T1000 (cell line): ENCODE measurements around the gene DIS3L2.
A peak's percentile ranks its signal among the peaks of the same experiment; 100 is the strongest.
"Not testable (repeated sequence)": the region's sequence is repeated elsewhere in the genome, so short reads cannot be mapped to it uniquely, and the experiment has no call there.

Source experiments
- DNase-seq: peaks from one replicate; lab custom pipeline; 2025; ENCODE audit warnings: mixed read lengths; lab: John Stamatoyannopoulos, UW

Gene DIS3L2

DNA sequence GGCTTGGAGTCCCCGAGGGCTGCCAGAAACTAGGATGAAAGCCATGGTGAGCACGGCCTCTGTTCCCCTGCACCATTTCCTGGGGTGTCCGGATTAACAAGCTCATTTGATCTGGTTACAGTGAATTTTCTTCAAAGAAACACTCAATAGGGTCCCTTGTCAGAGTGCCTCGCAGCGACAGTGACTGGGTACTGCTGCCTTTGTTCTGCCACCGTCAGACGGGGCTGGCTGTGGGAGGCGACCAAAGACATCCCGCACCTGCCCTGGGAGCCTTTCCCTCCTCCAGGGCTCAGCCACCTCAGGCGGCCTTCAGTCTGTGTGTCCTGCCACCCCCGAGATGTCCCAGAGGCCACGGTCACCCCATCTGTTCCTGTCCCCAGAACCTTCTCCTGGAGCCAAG is 408.5 kb downstream of the DIS3L2 start:
- DNase-seq: not testable (repeated sequence)

DNA sequence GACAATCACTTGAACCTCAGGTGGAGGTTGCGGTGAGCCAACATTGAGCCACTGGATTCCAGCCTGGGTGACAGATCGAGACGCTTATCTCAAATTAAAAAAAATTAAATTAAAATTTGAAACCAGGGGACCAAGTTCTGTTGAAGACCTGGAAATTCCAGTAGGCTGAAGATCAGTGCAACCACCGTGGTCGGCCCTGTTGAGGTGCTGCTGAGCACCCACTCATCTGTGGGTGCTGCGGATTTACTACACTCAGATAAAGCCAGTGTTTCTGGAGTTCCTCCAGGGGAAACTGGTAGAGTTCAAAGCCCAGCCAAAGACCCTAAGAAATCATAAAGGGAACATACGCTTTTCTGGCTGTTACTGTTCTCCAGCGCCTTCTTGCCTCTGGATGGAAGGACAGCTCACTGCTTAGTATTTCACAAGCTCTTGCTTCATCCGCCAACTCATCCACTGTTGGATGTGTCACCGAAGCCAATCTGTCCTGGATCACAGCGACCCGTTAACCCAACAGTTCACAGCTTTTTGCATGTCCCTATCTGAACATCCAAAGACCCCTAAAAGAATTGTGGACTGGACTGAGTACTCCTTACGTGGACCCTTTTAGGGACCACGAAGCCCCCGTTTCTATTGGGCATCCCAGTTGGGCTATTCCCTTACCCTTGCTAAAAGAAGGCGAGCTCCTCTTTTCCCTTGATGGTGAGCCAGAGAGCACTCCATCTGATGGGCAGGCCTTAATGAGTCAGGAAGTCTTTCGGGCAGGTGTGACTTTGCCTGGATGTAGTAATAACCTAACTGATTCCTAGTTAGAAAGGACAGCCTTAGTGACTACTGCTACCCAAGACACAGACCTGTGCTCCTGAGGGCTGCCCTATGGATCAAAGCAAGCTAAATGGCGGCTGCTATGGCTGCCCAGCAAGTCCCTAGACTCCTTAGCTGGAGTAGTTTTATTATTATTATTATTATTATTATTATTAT is 411.0 kb downstream of the DIS3L2 start:
- DNase-seq: no peak

DNA sequence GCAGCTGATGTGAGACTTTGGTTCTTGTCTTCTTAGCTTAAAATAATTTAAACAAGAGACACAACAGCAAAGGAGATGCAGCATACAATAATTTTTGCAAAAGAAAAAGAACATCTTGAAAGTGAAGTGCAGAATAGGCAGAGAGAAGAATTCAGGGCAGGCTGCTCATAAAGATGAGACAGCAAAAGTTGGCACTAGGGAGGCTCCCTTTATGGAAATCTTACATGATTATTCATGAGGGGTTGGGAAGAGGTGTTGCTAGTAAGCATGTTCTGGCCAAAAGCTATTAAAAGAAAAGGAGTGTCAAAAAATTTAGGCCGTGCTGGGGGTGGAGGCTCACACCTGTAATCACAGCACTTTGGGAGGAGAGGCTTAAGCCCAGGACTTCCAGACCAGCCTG is 412.8 kb downstream of the DIS3L2 start:
- no peak for DNase-seq

DNA sequence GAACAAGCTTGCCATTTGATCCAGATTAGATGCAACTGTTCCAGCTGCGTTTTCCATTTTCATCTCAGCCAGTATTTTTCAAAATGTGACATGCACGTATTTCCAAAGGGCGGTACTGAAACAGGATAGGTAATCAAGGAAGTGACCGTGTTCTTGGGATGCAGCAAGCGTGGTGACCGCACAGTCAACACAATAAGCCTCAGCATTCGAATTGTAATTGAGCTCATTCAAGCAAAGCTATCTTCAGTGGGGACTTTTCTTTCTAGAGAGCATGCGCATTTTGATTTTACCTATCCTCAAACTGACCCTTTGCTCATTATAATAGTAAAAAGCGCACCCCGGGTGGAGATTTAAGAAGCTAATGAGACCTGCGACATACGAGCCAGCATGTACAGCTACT is 413.7 kb downstream of the DIS3L2 start:
- no peak for DNase-seq

DNA sequence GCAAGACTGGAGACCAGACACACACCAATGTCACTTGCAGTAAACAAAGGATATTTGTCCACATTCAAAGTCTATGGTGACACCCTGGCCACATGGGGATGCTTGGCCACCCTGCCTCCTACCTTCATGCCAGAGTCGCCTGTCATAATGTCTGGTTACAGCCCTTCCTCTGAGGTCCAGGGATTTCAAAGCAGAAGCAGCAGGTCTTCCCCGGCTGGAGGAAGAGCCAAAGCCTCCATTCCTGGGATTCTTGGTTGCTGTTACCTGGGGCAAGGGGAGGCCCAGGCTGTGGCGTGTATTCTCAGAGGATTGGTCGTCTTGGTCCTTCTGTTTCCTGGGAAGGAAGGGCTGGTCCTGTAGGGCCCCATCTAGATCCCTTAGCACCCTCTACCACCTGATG is 414.7 kb downstream of the DIS3L2 start:
- no peak for DNase-seq

DNA sequence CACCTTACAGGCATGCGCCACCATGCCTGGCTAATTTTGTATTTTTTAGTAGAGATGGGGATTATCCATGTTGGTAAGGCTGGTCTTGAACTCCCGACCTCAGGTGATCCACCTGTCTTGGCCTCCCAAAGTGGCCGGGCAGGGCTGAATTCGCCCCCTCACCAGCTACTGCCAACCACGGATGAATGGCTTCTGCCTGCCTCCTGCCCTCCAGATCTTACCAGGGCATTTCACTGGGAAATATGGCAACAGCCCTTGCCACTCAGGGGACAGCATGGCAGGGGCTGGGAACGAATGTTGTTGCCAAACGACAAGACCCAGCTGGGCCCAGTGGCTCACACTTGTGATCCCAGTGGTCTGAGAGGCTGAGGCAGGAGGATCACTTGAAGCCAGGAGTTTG is 415.2 kb downstream of the DIS3L2 start:
- DNase-seq: no peak

DNA sequence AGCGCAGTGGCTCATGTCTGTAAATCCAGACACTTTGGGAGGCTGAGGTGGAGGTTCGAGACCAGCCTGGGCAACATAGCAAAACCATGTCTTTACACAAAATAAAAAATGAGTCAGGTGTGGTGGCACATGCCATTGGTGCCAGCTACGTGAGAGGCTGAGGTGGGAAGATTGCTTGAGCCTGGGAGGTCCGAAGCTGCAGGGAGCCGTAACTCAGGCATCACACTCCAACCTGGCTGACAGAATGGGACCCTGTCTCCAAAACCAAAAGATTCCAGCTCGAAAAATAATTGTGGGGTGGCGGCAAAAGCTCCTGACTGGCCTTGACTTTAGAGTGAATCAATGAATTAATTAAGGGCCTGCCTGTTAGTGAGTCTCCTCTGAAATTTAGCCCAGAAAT is 415.8 kb downstream of the DIS3L2 start:
- no peak for DNase-seq

DNA sequence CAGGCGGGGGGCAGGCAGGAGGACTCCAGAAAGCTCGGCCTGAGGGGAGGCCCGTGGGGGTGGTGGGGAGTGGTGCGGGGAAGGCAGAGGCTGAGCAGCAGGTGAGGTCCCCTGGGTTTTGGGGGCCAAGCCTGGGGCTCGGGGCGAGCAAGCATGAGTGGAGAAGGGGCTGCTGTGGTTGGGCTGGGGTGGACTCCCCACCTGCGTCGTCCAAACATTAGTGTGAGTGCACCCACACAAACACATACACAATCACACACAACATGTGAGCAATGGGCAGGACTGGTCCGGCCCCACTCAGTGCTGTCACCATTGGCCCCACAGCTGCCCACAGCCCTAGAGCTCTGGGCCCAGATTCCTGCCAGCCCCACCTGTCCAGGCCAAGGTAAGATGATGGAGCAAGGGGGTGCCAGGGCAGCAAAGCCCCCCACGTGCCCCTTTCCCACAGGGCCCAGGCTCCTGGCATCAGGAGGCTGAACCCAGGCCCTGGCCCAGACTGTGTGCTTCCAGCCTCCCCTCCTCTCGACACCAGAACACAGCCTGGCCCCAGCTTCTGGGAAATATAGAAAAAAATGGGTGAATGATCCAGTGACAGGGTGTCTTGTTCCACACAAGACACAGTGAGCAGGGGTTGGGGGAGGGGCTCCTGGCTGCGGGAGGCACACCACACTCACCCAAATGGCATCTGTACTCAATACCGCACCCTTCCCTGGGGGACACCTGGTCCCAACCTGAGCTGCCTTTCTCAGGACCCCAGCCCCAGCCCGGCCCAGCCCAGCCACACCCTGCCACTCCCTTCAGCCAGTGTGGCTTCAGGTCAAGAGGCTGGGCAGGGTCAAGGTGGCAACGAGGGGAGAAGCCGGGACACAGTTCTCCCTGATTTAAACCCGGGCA is 416.6 kb downstream of the DIS3L2 start:
- no peak for DNase-seq

DNA sequence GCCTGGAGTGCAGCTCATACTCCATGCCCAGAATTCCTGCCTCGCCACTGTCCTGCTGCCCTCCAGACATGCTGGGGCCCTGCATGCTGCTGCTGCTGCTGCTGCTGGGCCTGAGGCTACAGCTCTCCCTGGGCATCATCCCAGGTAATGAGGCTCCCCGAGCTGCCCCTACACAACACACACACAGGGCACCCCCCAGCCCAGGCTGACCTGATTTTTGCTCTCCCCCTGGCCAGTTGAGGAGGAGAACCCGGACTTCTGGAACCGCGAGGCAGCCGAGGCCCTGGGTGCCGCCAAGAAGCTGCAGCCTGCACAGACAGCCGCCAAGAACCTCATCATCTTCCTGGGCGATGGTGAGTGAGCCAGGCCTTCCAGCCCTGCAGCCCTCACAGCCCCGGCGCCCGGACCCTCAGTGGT is 417.2 kb downstream of the DIS3L2 start, which contains the start of gene ALPP:
ALPP (plus strand) TSS at position 17 of the 417 bp plus-strand sequence; CDS start at position 69, 52 bp downstream.
- DNase-seq: not testable (repeated sequence)

DNA sequence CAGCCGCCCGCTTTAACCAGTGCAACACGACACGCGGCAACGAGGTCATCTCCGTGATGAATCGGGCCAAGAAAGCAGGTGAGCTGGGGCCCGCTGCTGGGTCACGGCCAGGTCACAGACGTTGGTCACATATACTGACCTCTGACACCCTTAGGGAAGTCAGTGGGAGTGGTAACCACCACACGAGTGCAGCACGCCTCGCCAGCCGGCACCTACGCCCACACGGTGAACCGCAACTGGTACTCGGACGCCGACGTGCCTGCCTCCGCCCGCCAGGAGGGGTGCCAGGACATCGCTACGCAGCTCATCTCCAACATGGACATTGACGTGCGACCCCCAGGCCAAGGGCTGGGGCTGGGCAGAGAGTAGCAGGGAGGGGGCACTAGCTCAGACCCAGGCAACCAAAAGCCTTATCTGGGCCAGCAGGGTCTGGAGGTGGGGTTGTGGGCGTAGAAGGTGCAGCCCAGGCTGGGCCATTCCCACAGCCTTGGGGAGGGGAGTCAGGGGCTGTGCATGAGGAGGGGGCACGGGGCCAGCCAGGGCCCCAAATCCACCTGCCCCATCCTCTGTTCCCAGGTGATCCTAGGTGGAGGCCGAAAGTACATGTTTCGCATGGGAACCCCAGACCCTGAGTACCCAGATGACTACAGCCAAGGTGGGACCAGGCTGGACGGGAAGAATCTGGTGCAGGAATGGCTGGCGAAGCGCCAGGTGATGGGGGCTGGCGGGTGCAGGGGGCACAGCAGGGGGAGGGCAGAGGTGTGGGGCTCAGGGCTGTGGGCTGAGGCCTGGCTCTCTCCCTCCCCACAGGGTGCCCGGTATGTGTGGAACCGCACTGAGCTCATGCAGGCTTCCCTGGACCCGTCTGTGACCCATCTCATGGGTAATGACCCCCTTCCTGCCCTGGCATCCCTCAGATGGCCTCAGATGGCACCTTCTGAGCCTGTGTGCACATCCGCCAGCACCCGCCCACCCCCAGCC is 418.4 kb downstream of the DIS3L2 start:
- DNase-seq: not testable (repeated sequence)

DNA sequence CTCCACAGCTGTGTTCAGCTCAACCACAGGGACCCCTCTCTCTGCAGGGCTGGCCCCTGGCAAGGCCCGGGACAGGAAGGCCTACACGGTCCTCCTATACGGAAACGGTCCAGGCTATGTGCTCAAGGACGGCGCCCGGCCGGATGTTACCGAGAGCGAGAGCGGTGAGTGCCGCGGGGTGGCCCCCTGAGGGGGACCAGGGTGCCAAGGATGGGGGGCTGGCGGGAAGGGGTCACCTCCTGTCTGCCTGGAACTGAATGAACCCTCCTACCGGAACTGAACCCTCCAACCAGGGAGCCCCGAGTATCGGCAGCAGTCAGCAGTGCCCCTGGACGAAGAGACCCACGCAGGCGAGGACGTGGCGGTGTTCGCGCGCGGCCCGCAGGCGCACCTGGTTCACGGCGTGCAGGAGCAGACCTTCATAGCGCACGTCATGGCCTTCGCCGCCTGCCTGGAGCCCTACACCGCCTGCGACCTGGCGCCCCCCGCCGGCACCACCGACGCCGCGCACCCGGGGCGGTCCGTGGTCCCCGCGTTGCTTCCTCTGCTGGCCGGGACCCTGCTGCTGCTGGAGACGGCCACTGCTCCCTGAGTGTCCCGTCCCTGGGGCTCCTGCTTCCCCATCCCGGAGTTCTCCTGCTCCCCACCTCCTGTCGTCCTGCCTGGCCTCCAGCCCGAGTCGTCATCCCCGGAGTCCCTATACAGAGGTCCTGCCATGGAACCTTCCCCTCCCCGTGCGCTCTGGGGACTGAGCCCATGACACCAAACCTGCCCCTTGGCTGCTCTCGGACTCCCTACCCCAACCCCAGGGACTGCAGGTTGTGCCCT is 419.9 kb downstream of the DIS3L2 start:
- DNase-seq: not testable (repeated sequence)

DNA sequence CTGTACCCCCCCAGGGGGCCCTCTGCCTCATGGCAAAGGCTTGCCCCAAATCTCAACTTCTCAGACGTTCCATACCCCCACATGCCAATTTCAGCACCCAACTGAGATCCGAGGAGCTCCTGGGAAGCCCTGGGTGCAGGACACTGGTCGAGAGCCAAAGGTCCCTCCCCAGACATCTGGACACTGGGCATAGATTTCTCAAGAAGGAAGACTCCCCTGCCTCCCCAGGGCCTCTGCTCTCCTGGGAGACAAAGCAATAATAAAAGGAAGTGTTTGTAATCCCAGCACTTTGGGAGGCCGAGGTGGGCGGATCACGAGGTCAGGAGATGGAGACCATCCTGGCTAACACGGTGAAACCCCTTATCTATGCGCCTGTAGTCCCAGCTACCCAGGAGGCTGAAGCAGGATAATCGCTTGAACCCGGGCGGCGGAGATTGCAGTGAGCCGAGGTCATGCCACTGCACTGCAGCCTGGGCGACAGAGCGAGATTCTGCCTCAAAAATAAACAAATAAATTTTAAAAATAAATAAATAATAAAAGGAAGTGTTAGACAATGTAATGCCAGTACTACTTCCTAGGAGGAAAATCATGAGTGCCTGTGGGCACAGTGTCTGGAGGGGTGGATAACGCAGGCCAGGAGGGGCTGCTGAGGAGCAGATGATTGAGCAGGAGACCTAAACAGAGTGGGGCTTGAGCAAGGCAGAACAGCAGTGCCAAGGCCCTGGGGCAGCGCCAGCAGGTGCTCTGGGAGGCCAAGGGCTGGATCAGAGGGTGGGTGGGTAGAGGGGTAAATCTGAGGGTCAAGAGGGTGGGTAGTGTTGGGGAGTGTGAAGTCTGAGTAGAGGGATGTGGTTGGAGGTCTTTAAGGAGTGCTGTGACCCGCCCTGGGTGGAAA is 421.1 kb downstream of the DIS3L2 start:
- DNase-seq: no peak

DNA sequence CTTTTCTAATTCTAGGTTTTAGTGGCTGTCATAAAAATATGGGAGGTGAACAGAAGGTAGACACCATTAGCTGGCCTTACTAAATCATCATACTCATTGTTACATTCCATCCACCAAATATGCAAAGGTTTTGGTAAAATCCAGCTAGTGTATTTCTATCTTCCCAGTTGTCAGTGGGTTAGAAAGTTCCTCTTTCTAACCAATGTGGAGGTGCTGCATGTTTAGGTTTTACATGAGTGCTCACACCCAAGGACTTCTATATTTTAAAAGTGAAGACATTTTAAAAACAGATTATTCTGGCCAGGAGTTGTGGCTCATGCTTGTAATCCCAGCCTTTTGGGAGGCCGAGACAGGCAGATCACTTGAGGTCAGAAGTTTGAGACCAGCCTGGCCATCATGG is 423.0 kb downstream of the DIS3L2 start:
- DNase-seq: no peak

DNA sequence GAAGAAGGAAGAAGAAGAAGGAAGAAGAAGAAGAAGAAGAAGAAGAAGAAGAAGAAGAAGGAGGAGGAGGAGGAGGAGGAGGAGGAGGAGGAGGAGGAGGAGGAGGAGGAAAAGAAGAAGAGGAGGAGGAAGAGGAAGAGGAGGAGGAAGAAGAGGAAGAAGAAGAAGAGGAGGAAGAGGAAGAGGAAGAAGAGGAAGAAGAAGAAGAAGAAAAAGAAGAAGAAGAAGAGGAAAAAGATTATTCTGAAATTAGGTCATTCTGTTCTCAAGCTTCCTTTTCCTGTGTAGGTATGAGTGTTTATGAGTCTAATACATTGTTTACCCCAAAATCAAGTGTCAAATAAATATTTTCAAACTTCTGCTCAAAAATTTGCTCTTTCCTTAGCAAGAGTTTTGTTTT is 423.5 kb downstream of the DIS3L2 start:
- not testable (repeated sequence) for DNase-seq

DNA sequence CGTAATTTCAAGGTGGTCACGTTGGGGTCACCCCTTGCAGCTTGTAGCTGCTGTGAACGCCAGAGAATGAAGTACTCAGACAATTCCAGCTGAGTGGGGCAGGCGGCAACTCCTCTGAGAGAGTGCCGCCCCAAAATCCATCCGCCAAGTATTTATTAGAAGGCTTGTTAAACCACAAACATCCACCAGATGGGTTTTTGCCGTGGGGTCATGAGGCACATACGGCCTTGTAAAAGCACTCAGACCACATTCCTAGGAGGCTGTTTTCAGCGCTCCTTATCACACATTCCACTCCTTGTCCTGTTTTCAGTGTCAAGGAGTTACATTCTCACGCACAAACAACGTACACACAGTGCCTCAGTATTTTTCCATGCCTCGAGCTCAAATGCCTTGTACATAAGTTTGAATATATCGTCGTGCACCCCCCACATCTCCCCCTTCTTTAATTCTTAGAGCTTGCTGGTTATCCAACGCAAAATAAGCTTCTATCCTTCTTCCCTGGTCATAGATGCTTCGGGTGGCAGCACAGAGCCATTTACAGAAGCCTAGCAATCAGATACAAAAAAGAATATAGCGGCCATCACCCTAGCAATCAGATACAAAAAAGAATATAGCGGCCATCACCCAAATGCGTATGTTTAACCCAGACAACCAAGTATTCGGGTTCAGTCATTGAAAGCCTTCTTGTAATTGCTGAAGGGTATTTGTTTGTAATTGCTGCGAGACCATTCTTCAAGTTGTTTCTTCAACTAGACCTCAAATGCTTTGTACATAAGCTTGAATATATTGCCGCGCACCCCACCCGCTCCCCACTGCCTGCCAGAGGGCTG is 424.4 kb downstream of the DIS3L2 start:
- peak; percentile 62 for DNase-seq

DNA sequence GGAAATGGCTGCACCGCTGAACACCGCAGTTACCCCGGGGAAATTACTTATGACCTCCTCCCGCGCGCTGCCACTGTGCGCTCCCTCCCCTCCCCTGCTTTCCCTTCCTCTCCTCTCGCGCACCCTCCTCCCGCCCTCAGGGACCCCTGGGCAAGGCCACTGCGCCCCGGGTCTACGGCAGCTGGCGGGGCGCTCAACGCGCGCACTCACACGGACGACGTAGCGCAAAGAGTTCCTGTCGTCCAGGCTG is 424.9 kb downstream of the DIS3L2 start:
- no peak for DNase-seq
